ENCODE results near the gene VASH2.
"Not testable (repeated sequence)": the region's sequence is repeated elsewhere in the genome, so short reads cannot be mapped to it uniquely, and the experiment has no call there.

VASH2 gene

GRCh38 chr1:213019450-213019849, 69.1 kb downstream of the VASH2 start:
- DNase-seq (ENCODE audit: low spot score), result no peak
- TF ChIP-seq, protein P1, sequence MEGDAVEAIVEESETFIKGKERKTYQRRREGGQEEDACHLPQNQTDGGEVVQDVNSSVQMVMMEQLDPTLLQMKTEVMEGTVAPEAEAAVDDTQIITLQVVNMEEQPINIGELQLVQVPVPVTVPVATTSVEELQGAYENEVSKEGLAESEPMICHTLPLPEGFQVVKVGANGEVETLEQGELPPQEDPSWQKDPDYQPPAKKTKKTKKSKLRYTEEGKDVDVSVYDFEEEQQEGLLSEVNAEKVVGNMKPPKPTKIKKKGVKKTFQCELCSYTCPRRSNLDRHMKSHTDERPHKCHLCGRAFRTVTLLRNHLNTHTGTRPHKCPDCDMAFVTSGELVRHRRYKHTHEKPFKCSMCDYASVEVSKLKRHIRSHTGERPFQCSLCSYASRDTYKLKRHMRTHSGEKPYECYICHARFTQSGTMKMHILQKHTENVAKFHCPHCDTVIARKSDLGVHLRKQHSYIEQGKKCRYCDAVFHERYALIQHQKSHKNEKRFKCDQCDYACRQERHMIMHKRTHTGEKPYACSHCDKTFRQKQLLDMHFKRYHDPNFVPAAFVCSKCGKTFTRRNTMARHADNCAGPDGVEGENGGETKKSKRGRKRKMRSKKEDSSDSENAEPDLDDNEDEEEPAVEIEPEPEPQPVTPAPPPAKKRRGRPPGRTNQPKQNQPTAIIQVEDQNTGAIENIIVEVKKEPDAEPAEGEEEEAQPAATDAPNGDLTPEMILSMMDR (IDR thresholded peaks at IDR 0.05), result no peak
- no peak overlapping the region for H3K4me3 ChIP-seq
- no peak overlapping the region for H3K27ac ChIP-seq

DNA sequence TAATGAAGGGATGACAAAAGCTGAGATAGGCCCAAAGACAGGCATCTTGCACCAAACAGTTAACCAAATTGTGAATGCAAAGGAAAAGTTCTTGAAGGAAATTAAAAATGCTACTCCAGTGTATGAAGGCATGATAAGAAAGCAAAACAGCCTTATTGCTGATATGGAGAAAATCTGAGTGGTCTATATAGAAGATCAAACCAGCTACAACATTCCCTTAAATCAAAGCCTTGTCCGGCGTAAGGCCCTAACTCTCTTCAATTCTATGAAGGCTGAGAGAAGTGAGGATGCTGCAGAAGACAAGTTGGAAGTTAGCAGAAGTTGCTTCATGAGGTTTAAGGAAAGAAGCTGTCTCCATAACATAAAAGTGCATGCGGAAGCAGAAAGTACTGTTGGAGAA, 69.7 kb downstream of the VASH2 start:
- no peak overlapping the region for H3K4me3 ChIP-seq
- no peak overlapping the region for H3K27ac ChIP-seq
- no peak for DNase-seq (ENCODE audit: low spot score)
- TF ChIP-seq, protein P1 (IDR thresholded peaks at IDR 0.05), result no peak

GRCh38 chr1:213027024-213027423, 76.7 kb downstream of the VASH2 start:
- H3K4me3 ChIP-seq; DNase-seq (ENCODE audit: low spot score); H3K27ac ChIP-seq: not testable (repeated sequence)

DNA sequence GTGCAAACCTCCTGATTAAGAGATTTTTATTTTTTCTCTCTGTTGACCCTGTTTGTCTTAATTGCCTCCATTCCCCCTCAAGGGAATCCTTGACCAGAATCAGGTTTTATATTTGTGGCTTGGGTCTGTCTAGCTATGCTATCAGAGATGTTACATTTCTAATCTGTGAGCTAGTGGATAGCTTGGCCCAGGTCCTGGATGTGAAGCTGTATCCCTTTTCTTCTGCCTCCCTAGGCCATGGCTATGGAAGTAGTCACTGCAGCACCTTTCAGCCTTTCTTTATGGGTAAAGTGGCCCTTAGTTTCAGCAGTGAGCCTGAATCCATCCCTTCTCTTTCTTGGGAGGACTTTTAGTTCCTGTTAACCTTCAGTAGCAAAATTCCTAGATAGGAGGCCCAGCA, 82.3 kb downstream of the VASH2 start:
- no peak overlapping the region for H3K4me3 ChIP-seq
- TF ChIP-seq, protein P1 (IDR thresholded peaks at IDR 0.05), result no peak
- no peak overlapping the region for H3K27ac ChIP-seq
- no peak for DNase-seq (ENCODE audit: low spot score)

DNA sequence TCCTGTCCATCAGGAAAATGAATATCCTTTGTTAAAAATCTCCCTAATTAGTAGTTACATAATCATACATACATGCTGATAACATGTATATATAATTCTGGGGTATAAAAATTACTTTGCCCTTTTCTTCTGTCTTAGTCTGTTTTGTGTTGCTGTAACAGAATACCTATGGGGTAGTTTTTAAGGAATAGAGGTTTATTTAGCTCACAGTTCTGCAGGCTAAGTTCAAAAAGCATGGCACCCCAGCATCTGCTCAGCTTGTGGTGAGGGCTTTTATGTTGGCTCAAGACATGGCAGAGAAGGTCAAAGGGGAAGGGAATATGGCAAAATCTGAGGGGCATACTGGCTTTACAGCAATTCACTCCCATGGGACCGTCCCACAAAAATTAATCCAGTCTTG, 84.4 kb downstream of the VASH2 start:
- no peak for DNase-seq (ENCODE audit: low spot score)
- TF ChIP-seq, protein P1 (IDR thresholded peaks at IDR 0.05), result no peak
- Histone ChIP-seq H3K27ac (no peak overlapping the region), H3K4me3 (no peak overlapping the region)

DNA sequence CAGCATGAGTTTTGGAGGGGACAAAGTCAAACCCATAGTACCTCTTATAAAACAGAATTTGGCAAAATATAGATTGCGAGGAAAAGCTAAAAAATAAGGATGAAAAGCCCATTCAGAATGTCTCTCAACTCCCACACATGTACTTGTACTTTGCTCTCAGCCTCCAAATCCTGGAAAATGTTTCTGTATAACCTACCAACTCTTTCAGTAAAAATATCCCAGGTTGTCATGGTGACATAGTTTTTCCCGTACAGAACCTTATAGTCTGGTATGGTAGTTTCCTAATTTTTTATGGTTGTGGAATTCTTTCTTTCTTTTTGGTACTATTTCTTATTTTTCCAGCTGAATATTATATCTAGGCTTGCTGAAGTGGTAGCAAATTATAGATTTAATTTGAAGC, 85.2 kb downstream of the VASH2 start:
- TF ChIP-seq, protein P1 (IDR thresholded peaks at IDR 0.05), result no peak
- H3K27ac ChIP-seq, result no peak overlapping the region
- H3K4me3 ChIP-seq, result no peak overlapping the region
- DNase-seq (ENCODE audit: low spot score), result no peak

Data from coronary artery (tissue), 2 donors.